ENCODE measurements around the gene MPP2.
A peak's percentile ranks its signal among the peaks of the same experiment; 100 is the strongest.

The MPP2 gene

DNA sequence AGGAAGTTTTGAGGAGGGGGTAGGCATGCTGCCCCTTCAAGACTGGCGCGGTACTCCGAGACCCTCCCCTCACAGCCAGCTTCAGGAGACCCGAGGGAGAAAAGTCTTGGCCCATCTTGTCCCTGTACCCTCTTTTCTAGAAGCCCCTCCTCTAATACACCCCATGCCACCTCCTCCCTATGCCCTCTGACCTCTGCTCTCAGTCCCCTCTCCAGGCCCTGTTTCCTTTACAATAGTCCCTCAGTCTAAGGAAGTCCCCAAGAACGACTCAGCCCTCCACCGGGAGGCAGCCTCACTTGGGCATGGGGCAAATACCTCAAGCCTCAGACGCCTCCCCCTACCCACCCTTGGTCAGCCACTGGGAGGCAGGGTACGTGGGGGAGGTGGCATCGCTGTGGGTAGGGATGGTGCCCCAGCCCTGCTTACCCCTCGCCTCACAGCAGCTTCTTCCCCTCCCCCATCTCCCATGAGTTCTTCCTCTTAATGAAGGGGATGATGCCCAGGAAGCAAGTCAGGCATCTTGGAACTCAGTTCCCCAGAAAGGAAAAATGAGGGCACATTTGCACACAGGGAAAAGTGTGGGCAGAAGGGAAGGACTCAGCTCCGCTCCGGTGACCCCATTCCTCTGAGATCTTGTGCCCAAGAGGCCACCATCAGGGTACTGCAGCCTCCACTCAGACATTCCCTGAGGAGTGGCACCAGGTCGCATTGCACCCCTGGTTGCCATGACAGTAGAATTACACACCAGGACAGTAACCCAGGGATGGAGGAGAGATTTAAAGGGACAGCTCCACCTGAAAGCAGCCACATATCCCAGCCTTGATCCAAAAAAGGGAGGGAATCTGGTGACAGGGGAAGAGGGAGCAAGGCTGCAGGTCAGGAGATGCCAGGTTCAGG is 6.2 kb downstream of the MPP2 start:
- TF ChIP-seq TCF12 (IDR thresholded peaks at IDR 0.05; ENCODE audit: low read depth) (no peak), ZBTB7A (IDR thresholded peaks at IDR 0.05; ENCODE audit: low read depth) (peak; percentile 43; the same call in 1 of the 2 replicates)

GRCh38 chr17:43900183-43900857 is 7.0 kb downstream of the MPP2 start:
- TF ChIP-seq EP300 (IDR thresholded peaks at IDR 0.05; ENCODE audit: borderline replicate concordance) (no peak), TCF12 (IDR thresholded peaks at IDR 0.05; ENCODE audit: low read depth) (no peak)
- TF ChIP-seq, protein P1, sequence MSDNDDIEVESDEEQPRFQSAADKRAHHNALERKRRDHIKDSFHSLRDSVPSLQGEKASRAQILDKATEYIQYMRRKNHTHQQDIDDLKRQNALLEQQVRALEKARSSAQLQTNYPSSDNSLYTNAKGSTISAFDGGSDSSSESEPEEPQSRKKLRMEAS (IDR thresholded peaks at IDR 0.05): peak; percentile 75

DNA sequence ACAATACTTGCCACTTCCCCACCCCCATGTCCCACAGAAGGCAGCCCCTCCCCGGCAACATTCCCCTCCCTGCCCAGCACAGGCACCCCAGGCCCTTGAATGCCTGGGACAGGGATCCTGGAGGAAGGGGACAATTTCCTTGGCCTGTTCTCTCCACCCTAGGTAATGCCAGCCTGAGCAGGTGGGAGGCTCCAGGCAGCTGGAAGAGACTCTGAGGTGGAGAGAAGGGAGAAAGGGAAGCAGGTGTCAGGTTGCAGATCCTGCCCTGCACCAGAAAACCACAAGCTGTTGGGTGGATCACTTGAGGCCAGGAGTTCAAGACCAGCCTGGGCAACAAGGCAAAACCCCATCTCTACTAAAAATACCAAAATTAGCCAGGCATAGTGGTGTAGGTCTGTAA is 8.9 kb downstream of the MPP2 start:
- TF ChIP-seq NFIC (IDR thresholded peaks at IDR 0.05) (no peak), TEAD4 (IDR thresholded peaks at IDR 0.05) (no peak), ZBTB7A (IDR thresholded peaks at IDR 0.05; ENCODE audit: low read depth) (no peak), FOXM1 (IDR thresholded peaks at IDR 0.05; ENCODE audit: borderline replicate concordance, low read depth) (no peak), YY1 (IDR thresholded peaks at IDR 0.05; ENCODE audit: low read depth) (no peak), RAD21 (IDR thresholded peaks at IDR 0.05; ENCODE audit: low read depth) (no peak), REST (IDR thresholded peaks at IDR 0.05; ENCODE audit: low read depth) (no peak), CREB1 (IDR thresholded peaks at IDR 0.05; ENCODE audit: low read depth) (no peak), TCF12 (IDR thresholded peaks at IDR 0.05; ENCODE audit: low read depth) (no peak), TAF1 (IDR thresholded peaks at IDR 0.05; ENCODE audit: low read depth) (no peak), EP300 (IDR thresholded peaks at IDR 0.05; ENCODE audit: borderline replicate concordance) (no peak), EGR1 (IDR thresholded peaks at IDR 0.05) (no peak), CEBPB (IDR thresholded peaks at IDR 0.05) (no peak)
- TF ChIP-seq, protein P1 (IDR thresholded peaks at IDR 0.05): no peak
- TF ChIP-seq, protein P2, sequence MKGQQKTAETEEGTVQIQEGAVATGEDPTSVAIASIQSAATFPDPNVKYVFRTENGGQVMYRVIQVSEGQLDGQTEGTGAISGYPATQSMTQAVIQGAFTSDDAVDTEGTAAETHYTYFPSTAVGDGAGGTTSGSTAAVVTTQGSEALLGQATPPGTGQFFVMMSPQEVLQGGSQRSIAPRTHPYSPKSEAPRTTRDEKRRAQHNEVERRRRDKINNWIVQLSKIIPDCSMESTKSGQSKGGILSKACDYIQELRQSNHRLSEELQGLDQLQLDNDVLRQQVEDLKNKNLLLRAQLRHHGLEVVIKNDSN (IDR thresholded peaks at IDR 0.05): no peak

DNA sequence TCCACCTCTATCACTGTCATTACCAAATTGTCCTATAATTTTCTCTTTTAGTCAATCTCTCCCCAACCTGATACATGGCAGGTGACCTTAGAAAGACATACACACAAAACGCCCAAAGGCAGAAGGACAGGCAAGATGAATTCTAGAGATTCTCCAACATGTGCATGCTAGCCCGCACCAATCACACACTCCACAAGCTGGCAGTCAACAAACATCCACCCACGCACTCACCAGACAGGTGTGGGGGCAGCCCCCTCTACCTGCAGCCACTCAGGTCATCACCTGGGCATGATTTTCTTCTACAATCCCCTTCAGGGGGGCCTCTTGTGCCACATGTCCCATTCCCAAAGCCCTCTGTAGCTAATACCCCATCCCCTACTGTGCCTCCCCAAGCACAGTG is 9.5 kb downstream of the MPP2 start:
- no peak for TF ChIP-seq TEAD4 (IDR thresholded peaks at IDR 0.05)
- TF ChIP-seq EP300 (IDR thresholded peaks at IDR 0.05; ENCODE audit: borderline replicate concordance): no peak
- TF ChIP-seq, protein P1 (IDR thresholded peaks at IDR 0.05): no peak
- TF ChIP-seq ZBTB7A (IDR thresholded peaks at IDR 0.05; ENCODE audit: low read depth): no peak

DNA sequence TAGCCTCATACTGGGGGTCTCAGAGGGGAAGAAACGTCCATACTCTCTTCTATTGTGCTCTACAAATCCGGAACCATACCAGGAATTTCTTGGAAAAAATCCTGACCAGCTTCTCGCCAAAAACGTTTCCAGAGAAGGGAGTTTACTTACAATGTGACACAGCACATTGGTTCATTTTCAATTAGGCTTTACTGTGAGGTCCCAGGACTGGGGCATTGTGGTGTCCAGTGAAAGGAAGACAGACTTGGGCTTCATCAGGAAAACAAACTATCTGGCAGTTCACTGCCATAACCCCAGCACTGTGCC is 14.7 kb downstream of the MPP2 start:
- TF ChIP-seq, protein P2 (IDR thresholded peaks at IDR 0.05): no peak
- TF ChIP-seq ZBTB7A (IDR thresholded peaks at IDR 0.05; ENCODE audit: low read depth) (no peak), YY1 (IDR thresholded peaks at IDR 0.05; ENCODE audit: low read depth) (no peak), NFIC (IDR thresholded peaks at IDR 0.05) (no peak), TCF12 (IDR thresholded peaks at IDR 0.05; ENCODE audit: low read depth) (no peak), TEAD4 (IDR thresholded peaks at IDR 0.05) (no peak), CREB1 (IDR thresholded peaks at IDR 0.05; ENCODE audit: low read depth) (no peak), RAD21 (IDR thresholded peaks at IDR 0.05; ENCODE audit: low read depth) (no peak), FOXM1 (IDR thresholded peaks at IDR 0.05; ENCODE audit: borderline replicate concordance, low read depth) (no peak), EGR1 (IDR thresholded peaks at IDR 0.05) (no peak), TAF1 (IDR thresholded peaks at IDR 0.05; ENCODE audit: low read depth) (no peak), CEBPB (IDR thresholded peaks at IDR 0.05) (no peak), EP300 (IDR thresholded peaks at IDR 0.05; ENCODE audit: borderline replicate concordance) (no peak), REST (IDR thresholded peaks at IDR 0.05; ENCODE audit: low read depth) (no peak)
- TF ChIP-seq, protein P1 (IDR thresholded peaks at IDR 0.05): no peak
